ENCODE results near the gene YIPF2. TPM values are rescaled to one million over a fixed set of nuclear protein-coding genes. Genes with fewer than 3 reads are reported as not detected.

The YIPF2 gene
- total RNA-seq, 1 donor from 2014 or later: 67.5 TPM

DNA sequence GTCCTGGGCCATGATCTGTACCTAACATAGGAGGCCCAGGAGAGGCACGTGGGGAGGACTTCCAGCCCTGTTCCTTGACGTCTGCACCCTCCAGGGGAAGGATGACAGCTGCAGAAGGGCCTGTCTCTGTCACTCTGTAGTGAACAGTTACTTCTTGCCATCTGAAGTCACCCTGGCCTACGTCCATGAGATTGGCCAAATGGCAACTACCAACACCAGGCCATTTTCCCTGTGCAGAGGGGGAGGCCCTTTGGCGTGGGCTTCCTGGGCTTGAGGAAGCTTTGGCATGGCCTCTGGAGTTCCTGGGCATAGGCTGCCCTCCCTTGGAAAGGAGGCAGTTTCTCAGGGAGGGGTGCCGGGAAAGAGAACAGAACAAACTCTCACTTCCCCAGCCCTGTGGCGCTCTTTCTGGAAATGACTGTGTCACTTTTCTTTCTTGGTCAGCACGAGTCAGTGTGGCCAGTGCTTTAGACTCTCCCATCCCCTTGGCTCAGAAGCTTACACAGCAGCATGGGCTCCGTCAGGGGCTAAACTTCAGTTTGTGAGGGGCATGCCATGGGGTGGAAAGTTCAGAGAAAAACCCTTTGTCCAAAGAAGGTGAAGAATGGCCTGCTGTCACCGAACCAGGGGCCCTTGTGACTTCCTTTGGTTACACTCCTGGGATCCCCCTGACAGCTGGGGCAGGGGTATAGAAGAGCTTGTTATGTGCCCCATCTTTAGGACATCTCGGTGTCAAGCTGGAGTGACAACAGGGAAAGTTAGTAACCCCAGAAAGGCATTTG, 51.8 kb downstream of the YIPF2 start:
- no peak for DNase-seq (ENCODE audit: low read depth)

DNA sequence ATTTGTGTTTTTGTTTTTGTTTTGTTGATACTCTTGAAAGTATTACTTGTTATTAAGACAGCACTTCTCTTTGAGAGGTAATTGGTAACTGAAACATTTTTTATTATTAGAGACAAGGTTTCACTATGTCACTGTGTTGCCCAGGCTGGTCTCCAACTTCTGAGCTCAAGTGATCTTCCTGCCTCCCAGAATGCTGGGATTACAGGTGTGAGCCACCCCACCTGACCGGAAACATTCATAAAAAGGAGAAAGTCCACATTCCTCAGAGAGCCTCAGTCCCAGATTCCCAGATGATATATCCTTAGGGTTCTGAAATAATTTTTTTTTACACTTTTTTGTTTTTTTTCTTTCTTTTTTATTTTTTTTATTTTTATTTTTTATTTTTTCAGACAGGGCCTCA, 54.4 kb downstream of the YIPF2 start:
- no peak for DNase-seq (ENCODE audit: low read depth)

DNA sequence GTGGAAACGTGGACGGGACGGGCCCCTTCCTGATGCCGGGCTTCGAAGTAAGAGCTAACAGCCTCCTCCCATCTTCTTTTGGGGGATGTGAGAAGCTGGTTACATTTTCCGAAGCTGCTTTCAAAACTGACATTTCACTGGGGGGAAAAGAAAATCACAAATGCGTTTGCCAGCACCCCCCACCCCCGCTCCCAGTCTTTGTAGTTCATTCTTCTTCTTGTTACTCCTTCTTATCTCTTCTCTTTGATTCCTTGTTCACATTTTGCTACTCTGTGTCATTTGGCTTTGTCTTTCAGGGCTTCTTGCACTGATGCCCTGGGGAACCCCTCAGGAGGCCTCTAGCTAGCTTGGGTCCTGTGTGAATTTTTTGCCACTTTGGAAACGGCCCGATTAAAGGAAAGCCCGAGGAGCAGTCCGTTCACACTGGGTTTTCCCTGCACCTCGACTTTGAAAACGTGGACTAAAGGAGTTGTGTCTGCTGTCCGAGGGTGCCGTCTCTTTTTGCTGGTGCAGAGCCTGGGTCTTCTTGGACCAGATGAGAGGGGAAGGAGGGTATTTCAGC, 55.8 kb downstream of the YIPF2 start:
- DNase-seq (ENCODE audit: low read depth): no peak

Other genes with a start within 250 kb of the YIPF2 start
- 16.0 and 24.4 TPM in 2 replicates for gene QTRT1, start 227.2 kb downstream of the YIPF2 start, total RNA-seq
- 116 and 347 TPM in 2 replicates for gene DNM2, start 210.6 kb downstream of the YIPF2 start, total RNA-seq
- gene TMED1, start 92.4 kb downstream of the YIPF2 start, total RNA-seq: 33.6 and 46.4 TPM in 2 replicates
- 0.85 TPM in 1 of 2 replicates, not detected in the other for gene C19orf38, start 80.2 kb downstream of the YIPF2 start, total RNA-seq
- gene CARM1, start 57.1 kb downstream of the YIPF2 start, total RNA-seq: 18.6 and 37.3 TPM in 2 replicates
- gene TIMM29, start 172 bp upstream of the YIPF2 start, total RNA-seq: 38.9 and 48.6 TPM in 2 replicates
- 83.0 and 313 TPM in 2 replicates for gene SMARCA4, start 32.4 kb upstream of the YIPF2 start, total RNA-seq
- gene LDLR, start 160.8 kb upstream of the YIPF2 start, total RNA-seq: 76.7 and 173 TPM in 2 replicates
- gene SPC24, start 227.1 kb upstream of the YIPF2 start, total RNA-seq: 1.5 and 29.3 TPM in 2 replicates